ENCODE measurements around the gene ZNF260. TPM values are rescaled to one million over a fixed set of nuclear protein-coding genes. Genes with fewer than 3 reads are reported as not detected.

The ZNF260 gene
- total and polyA plus RNA-seq, 2 of the 13 experiments (the other 11 are each of a cell fraction or from before 2014, with no cell fraction given) = 2.8 to 10.5 TPM

GRCh38 chr19:36489118-36489919, 38.8 kb downstream of the ZNF260 start, which contains the start of gene ZNF566 (continued):
- no peak for TF ChIP-seq NFRKB (IDR thresholded peaks at IDR 0.05)
- peak; percentile 94 for TF ChIP-seq CHD2 (IDR thresholded peaks at IDR 0.05; ENCODE audit: low read depth, low read length)
- peak; percentile 60; the same call in 1 of the 2 replicates for TF ChIP-seq GLI4 (CRISPR knock-in tag; IDR thresholded peaks at IDR 0.05; ENCODE audit: borderline replicate concordance)
- TF ChIP-seq MTF1 (CRISPR knock-in tag; IDR thresholded peaks at IDR 0.05) = no peak
- peak; percentile 78 for TF ChIP-seq ZNF350 (CRISPR knock-in tag; IDR thresholded peaks at IDR 0.05; ENCODE audit: borderline replicate concordance, low read depth)
- no peak for TF ChIP-seq GMEB2 (CRISPR knock-in tag; IDR thresholded peaks at IDR 0.05; ENCODE audit: low read depth)
- TF ChIP-seq EP300 (IDR thresholded peaks at IDR 0.05; ENCODE audit: low read depth in 2 of 2, low read length in 2 of 2) = no peak
- TF ChIP-seq EP300 (CRISPR knock-in tag; IDR thresholded peaks at IDR 0.05; ENCODE audit: borderline replicate concordance) = no peak
- TF ChIP-seq, protein P1, sequence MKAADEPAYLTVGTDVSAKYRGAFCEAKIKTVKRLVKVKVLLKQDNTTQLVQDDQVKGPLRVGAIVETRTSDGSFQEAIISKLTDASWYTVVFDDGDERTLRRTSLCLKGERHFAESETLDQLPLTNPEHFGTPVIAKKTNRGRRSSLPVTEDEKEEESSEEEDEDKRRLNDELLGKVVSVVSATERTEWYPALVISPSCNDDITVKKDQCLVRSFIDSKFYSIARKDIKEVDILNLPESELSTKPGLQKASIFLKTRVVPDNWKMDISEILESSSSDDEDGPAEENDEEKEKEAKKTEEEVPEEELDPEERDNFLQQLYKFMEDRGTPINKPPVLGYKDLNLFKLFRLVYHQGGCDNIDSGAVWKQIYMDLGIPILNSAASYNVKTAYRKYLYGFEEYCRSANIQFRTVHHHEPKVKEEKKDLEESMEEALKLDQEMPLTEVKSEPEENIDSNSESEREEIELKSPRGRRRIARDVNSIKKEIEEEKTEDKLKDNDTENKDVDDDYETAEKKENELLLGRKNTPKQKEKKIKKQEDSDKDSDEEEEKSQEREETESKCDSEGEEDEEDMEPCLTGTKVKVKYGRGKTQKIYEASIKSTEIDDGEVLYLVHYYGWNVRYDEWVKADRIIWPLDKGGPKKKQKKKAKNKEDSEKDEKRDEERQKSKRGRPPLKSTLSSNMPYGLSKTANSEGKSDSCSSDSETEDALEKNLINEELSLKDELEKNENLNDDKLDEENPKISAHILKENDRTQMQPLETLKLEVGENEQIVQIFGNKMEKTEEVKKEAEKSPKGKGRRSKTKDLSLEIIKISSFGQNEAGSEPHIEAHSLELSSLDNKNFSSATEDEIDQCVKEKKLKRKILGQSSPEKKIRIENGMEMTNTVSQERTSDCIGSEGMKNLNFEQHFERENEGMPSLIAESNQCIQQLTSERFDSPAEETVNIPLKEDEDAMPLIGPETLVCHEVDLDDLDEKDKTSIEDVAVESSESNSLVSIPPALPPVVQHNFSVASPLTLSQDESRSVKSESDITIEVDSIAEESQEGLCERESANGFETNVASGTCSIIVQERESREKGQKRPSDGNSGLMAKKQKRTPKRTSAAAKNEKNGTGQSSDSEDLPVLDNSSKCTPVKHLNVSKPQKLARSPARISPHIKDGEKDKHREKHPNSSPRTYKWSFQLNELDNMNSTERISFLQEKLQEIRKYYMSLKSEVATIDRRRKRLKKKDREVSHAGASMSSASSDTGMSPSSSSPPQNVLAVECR (CRISPR knock-in tag; IDR thresholded peaks at IDR 0.05; ENCODE audit: borderline replicate concordance) = peak; percentile 96
- no peak for TF ChIP-seq PCBP2 (optimal IDR thresholded peaks at IDR 0.05; ENCODE audit: low read depth, low read length, poor library complexity, severe bottlenecking)
- TF ChIP-seq HMGA1 (CRISPR knock-in tag; conservative IDR thresholded peaks at IDR 0.05) = no peak
- TF ChIP-seq RNF2 (conservative IDR thresholded peaks at IDR 0.05; ENCODE audit: low read depth) = peak; percentile 91; the same call in 1 of the 2 replicates
- no peak; the same call in 1 of the 2 replicates for TF ChIP-seq ZNF562 (CRISPR knock-in tag; IDR thresholded peaks at IDR 0.05; ENCODE audit: borderline replicate concordance)
- TF ChIP-seq, protein P2, sequence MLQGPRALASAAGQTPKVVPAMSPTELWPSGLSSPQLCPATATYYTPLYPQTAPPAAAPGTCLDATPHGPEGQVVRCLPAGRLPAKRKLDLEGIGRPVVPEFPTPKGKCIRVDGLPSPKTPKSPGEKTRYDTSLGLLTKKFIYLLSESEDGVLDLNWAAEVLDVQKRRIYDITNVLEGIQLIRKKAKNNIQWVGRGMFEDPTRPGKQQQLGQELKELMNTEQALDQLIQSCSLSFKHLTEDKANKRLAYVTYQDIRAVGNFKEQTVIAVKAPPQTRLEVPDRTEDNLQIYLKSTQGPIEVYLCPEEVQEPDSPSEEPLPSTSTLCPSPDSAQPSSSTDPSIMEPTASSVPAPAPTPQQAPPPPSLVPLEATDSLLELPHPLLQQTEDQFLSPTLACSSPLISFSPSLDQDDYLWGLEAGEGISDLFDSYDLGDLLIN (CRISPR knock-in tag; IDR thresholded peaks at IDR 0.05; ENCODE audit: borderline replicate concordance) = no peak
- TF ChIP-seq ZNF7 (CRISPR knock-in tag; IDR thresholded peaks at IDR 0.05) = no peak
- no peak for TF ChIP-seq TERF1 (CRISPR knock-in tag; IDR thresholded peaks at IDR 0.05)
- no peak for TF ChIP-seq FOXP1 (IDR thresholded peaks at IDR 0.05)
- peak; percentile 26; the same call in 1 of the 2 replicates for TF ChIP-seq FOXP1 (CRISPR knock-in tag; IDR thresholded peaks at IDR 0.05)
- TF ChIP-seq ZFP82 (CRISPR knock-in tag; IDR thresholded peaks at IDR 0.05; ENCODE audit: borderline replicate concordance) = no peak
- no peak for TF ChIP-seq ZNF670 (CRISPR knock-in tag; IDR thresholded peaks at IDR 0.05; ENCODE audit: borderline replicate concordance)
- peak; percentile 34; the same call in 1 of the 2 replicates for TF ChIP-seq SPEN (CRISPR knock-in tag; IDR thresholded peaks at IDR 0.05; ENCODE audit: low read depth)
- peak; percentile 63 for TF ChIP-seq IRF2 (CRISPR knock-in tag; IDR thresholded peaks at IDR 0.05)
- TF ChIP-seq PAF1 (CRISPR knock-in tag; IDR thresholded peaks at IDR 0.05) = no peak

All from HepG2 (cell line).